CD1c-positive myeloid dendritic cell (primary cell): ENCODE results near the gene MVP.
"Not testable (repeated sequence)": the region's sequence is repeated elsewhere in the genome, so short reads cannot be mapped to it uniquely, and the experiment has no call there.

Experiments used
- DNase-seq: peaks from one replicate; pipeline ENCODE4 v3.0.0-alpha.2; 2016; ENCODE audit errors: extremely low spot score

MVP gene

DNA sequence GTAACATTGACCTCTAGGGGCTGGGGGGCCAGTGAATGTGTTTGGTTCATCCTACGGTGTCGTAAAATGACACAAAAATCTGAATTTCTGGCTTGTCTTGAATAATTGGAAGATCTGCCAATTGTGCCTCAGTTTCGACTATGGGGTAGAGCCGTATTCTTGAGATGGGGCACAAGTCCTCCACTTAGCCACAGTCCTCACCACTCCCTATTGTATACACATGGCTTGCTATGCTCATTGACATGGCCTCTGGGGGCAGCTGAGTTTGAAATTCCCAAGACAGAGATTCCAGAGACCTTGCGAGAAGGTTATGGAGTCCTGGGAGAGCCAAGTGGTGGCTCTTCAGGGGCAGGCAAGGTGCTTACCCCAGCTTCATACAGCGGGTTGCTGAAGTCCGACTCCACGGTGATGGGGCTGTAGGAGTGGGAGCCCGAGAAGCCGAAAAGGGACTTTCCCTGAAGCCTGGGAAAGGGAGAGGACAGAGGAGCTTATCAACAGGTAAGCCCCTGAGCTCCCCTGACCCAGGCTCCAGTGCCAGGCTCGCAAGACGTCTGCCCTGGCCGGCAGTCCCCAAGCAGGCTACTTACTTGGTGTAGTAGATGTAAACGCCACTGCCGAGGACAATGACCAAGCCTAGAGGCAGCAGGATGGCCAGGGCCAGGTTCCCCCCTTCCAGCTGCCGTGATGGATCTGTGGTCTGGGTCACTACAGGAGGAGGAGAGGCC lies 51.7 kb downstream of the MVP start:
- DNase-seq, result no peak

DNA sequence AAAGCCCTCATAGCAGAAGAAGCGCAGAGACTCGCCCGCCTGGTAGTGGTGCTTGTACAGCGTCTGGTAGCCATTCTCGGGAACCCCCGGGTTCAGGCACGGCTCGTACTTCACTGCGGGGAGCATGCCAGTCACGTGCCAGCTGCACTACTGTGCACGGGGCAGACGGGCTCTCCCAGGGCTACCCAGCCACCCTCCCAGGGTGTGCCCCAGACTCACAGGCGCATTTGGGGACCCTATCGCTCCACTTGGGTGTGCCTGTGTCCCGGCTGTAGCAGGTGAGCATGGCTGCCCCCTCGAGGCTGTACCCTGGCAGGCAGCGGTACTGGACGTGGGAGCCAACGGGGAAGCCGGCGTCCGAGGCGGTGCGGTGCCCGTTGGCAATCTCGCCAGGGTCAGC lies 53.1 kb downstream of the MVP start:
- DNase-seq, result no peak

DNA sequence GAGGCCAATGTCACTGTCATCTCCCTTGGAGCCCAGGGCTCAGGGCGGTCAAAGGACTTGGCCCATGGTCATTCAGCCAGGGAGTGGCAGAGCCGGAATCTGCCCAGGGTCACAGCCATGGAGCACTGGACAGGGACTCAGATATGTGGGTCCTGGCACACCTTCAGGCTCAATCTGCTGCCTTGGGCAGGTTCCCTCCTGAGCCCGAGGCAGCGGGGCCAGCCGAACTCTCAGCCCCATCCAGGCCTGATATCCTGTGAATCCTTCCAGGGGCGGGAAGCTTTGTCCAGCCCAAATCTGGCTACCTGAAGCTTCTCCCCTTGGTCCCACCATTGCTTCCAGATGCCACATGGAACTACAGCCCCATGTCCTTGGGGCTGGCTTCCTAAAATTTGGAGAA lies 54.9 kb downstream of the MVP start:
- DNase-seq, result no peak

DNA sequence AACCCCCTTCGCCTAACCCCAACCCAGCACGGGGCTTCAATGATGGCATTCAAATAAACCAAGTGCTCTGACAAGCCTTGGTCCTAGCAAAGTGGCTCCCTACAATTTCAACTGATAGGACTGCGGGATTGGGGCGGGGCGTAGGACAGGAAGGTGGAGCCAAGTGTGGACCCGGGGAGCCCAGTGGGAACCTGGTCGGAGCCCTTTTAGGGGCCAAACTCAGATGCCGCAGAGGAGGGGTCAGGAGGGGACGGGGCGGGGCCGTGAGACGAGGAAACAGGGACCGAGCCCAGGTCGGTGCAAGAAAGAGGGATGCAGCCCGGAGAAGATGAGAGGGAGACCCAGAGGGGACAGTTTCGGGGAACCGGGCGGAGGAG lies 55.9 kb downstream of the MVP start:
- DNase-seq, result no peak

DNA sequence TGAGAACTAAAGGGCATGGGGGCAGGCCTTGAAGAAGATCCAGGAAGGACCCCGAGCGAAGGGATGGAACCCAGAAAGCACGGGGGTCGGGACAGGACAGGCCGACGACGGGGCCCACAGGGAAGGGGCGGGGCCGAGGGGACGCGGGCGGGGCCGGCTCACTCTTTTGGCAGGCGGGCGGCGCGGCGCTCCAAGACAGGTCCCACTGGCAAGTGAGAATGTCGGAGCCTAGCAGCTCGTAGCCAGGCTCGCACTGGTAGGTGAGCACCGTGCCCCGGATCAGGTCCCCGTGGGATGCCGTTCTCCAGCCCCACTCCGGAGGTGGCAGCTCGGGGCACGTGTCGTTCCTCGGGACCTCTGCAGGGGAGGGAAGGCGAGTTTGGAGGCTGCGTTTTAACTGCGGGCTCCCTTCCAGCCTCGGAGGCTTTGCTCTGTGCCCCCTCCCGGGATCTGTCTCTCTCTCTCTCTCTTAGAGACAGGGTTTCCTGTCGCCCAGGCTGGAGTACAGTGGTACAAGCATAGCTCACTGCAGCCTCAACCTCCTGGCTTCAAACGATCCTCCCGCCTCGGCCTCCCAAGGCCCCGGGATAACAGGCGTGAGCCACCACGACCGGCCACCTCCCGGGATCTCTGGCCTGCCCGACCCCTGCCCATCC lies 56.5 kb downstream of the MVP start:
- peak; percentile 13 for DNase-seq

DNA sequence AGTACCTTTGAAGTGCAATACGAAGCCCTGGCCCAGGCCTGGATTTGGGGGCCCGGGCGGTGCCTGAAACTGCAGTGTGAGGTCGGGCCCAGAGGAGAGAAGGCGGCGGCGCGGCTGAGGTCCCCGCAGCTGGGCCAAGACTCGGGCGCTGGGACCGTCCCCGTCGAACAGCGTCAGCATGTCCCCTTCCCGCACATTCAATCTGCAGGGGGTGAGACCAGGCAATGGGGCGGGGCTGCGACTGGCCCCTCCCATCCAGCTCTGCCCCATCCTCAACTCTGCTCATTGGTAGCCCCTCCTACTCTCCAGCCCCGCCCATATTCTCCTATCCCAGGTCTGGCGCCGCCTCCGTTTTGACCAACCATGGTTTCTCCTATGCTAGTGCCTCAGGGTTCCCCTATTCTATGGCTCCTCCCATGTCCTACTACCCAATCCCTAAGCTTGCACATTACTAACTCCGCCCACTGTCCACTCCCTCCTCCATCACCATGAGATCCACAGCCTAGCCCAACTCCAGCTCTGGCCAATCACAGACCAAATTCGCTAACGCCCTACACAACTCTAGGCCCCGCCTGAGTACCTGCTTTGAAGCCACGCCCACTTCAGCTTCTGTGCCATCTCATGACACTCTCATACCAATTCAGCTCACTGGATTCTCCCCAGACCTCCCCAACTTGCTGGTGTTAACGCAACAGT lies 57.2 kb downstream of the MVP start:
- peak; percentile 80 for DNase-seq

DNA sequence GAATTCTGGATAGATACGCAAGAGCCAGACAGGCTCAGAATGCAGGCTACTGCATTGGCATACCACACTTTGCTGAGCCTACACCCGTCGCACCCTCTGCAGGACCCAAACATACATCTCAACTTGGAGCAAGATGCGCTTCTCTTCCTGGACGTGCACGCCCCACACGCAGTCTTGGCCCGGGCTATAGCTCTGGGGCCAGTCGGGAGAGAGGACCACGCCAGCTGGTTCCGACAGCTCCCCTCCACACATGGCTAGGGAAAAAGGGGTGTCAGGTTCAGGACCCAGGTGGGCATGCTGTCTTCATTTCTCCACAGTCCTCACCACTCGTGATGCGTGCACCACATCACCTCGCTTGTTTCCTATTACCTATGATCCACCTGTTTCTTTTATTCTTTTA lies 57.9 kb downstream of the MVP start:
- no peak for DNase-seq

DNA sequence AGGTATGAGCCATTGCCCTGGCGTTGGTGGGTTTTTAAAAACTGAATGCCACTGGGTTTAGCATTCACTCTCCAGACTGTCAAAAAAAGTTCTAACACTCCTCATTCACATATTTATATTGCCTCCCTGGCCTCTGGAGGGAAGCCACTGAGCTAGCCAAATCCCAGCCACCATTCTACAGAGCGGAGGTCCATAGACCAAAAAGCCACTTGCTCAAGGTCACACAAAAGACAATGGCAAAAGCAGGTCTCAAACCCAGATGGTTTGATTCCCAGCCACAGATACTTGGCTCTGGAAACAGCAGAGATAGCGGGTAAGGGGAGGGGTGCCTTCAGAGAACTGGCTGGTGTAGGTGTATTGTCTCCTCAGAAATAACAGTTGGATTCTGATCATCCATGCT lies 60.8 kb downstream of the MVP start:
- DNase-seq, result no peak

DNA sequence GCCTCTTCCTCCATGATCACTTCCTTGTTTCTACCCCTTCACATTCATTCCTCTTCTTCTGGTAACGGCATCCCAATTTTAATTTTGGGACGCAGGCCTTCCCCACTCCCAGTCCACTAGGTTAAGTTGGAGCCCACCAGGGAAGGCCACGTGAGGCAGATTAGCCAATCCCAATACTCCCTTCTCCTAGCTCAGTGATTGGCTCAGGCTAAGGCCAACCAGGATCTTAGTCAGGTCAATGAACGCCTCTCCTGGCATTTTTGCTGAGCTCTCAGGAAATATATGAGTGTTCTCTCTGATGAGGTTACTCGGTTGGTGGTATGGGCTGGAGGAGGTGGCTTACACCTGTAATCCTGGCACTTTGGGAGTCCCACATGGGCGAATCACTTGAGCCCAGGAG lies 63.7 kb downstream of the MVP start:
- DNase-seq, result no peak

DNA sequence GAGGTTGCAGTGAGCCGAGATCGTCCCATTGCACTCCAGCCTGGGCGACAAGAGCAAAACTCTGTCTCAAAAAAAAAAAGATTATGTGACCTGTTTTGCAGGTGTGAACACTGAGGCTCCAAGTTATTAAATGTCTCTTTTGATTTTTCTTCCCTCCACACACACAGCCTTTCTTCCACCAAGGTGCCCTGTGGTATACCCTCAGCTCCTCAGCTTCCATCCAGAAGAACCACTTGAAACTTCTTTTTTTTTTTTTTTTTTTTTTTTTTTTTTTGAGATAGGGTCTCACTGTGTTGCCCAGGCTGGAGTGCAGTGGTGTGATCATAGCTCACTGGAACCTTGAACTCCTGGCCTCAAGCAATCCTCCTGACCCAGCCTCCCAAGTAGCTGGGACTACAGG lies 69.1 kb downstream of the MVP start:
- not testable (repeated sequence) for DNase-seq

DNA sequence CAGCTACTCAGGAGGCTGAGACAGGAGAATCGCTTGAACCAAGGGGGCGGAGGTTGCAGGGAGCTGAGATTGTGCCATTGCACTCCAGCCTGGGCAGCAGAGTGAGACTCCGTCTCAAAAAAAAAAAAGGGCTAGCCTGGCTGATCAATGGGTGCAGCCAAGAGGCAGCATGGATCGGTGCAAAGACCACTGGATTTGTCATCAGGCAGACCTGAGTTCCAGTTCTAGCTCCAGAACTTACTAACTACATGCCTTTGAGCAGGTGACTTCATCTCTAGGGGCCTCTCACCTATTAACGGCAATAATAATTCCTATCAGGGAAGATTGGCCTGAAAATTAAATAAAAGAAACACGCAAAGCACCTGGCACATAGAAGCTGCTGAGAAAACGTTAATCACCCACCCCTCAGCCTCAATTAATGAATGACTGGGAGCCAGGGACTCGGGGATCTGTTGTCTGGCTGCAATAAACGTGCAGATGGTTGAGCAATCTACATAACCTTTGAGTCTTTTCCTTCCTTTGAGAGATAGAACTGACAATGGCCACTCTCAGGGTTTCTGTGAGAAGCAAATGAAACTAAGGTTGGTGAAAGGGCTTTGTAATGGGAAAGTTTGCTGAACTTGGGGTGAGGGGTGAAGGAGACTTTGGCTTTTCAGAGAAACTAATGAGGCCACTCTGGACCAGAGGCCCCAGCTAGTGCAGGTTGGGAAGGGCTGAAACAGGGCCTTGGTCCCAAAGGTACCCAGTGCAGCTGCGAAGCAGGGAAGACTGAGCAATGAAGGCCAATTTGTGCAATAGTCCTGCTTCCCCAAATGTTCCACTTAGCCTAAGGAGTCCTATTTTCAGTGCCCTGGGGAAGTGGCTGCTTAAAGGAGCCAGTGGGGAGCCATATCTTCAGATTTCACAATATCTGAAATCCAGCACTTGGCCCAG lies 71.5 kb downstream of the MVP start:
- peak; percentile 70 for DNase-seq

DNA sequence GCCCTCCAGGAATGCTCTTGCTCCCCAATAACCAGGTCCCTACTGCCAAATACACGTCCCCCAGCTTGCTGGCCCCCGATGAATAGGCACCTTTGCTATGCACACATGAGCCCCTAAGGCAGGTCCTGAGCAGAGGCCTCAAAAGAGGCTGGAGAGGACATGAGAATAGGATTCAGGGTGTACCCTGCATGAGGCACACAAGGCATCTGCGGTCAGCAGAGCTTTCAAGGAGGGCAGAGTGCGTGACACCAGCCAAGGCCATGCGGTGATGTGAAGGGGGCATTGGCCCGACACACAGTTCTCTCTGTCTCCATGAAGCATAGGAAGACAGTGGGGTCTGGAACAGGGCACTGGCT lies 72.2 kb downstream of the MVP start:
- DNase-seq, result no peak

DNA sequence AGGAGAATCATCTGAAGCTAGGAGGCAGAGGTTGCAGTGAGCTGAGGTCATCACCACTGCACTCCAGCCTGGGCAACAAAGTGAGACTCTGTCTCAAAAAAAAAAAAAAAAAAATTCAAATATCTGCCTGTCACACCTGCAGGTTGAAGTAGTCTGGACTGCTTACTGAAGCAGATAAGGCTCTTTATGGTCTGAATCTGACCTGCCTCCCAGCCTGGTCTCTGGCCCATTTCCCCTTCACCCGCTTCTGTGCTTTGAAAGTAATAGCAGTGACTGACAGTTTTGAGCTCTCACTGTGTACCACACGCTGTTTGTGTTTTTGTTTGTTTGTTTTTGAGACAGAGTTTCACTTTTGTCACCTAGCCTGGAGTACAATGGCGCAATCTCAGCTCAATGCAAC lies 73.3 kb downstream of the MVP start:
- DNase-seq, result no peak

DNA sequence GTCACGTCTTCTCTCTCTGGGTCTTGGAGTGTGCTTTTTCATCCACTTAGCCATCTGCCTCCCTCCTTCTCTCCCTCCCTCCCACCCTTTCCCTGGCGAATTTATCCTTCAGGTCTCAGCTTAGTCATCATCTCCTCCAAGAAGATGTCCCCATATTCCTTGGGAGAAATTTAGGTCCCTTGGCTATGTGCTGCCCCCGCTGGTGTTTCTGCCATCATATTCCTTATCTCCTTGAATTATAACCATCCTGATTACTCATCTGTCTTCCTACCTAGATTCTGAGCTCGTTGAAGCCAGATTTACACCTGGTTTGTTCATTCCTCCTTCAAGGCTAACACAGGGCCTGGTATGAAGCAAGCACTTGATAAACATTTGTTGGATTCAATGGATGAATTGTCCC lies 74.1 kb downstream of the MVP start:
- DNase-seq, result no peak

DNA sequence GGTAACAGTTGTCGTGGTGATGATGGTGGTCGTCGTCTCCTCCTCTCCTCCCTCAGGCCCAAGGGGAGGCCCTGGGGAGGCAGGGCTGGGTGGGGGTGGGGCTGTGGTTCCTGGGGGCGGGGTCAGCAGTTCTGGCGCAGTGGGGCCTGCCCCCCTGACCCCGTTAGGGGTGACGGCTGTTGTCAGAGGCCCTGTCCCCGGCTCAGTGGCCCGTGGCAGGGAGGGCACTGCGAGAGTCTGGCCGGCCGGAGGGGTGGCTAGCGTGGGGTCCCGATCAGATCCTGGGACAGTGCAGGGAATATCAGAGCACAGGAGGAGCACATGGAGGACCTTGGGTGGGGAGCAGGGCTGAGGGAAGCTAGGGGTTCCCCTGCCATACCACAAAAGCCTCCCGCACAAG lies 76.6 kb downstream of the MVP start:
- no peak for DNase-seq

DNA sequence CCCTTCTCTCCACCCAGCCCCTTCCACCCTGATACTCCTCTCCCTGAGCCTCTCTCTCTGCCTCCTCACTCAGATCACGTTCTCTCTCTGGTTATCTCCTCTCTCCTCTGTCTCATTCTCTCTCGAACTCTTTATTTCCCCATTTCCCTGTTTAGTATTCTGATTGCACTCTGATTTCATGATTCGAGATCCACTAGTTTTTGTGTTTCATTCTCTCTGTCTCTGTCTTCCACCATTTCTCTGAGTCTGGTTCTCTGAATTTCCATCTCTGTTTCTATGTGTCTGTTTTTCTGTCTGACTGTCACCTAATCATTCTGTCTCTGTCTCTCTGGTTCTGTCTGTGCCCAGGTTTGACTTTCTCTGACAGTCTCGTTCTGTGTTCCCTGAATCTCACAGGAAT lies 77.1 kb downstream of the MVP start:
- no peak for DNase-seq
